Keratinocyte (primary cell): Measurements from ENCODE around the gene COL11A2. TPM values are rescaled to one million over a fixed set of nuclear protein-coding genes. Genes with fewer than 3 reads are reported as not detected.

Source experiments
- DNase-seq: peaks from one replicate; pipeline ENCODE4 v3.0.0-alpha.2; 2011; ENCODE audit warnings: low read depth, missing footprints, low spot score
- FAIRE-seq: peaks from 2 replicates; lab custom pipeline; 2011; peaks lifted over from hg19 to GRCh38; lab: Jason Lieb, UNC
- H2AFZ ChIP-seq: 2 replicates; pipeline ENCODE4 v1.6.0; 2012; ENCODE audit warnings: low read length, control low read depth, inconsistent platforms; ENCODE audit not compliant: control insufficient read depth
- H3K27ac ChIP-seq: 2 replicates; pipeline ENCODE4 v1.5.1; 2011; ENCODE audit warnings: low read length; ENCODE audit not compliant: control insufficient read depth, insufficient read depth
- H3K27me3 ChIP-seq: 3 replicates; pipeline ENCODE4 v1.6.0; 2011; ENCODE audit warnings: low read length; ENCODE audit not compliant: control insufficient read depth, insufficient read depth; ENCODE audit errors: extremely low read depth
- H3K36me3 ChIP-seq, 2 experiments: 2 replicates in 1 of 2; 3 replicates in 1 of 2; pipeline ENCODE4 v1.5.1; 2011; ENCODE audit warnings: low read length in 2 of 2, mild to moderate bottlenecking in 1 of 2; ENCODE audit not compliant: control insufficient read depth in 2 of 2, insufficient read depth in 2 of 2; ENCODE audit errors: extremely low read depth in 1 of 2
- H3K4me1 ChIP-seq: 3 replicates; pipeline ENCODE4 v1.5.1; 2011; ENCODE audit warnings: low read length; ENCODE audit not compliant: control insufficient read depth, insufficient read depth; ENCODE audit errors: extremely low read depth
- H3K4me2 ChIP-seq: 3 replicates; pipeline ENCODE4 v1.6.0; 2011; ENCODE audit warnings: low read depth, low read length; ENCODE audit not compliant: control insufficient read depth, insufficient read depth; ENCODE audit errors: extremely low read depth
- H3K4me3 ChIP-seq, 3 experiments: fragments of 200-600 bp in 1 of 3; sonication (generic) in 1 of 3; 2 replicates in 2 of 3; 3 replicates in 1 of 3; pipeline ENCODE4 v1.5.1; 2011 to 2016; ENCODE audit warnings: low read length in 3 of 3, mild to moderate bottlenecking in 3 of 3, control low read depth in 2 of 3, inconsistent platforms in 1 of 3, low read depth in 1 of 3, mixed read lengths in 1 of 3, mixed run types in 1 of 3, moderate library complexity in 1 of 3; ENCODE audit not compliant: control insufficient read depth in 2 of 3, insufficient read depth in 2 of 3; ENCODE audit errors: extremely low read depth in 1 of 3
- H3K79me2 ChIP-seq: 2 replicates; pipeline ENCODE4 v1.6.0; 2012; ENCODE audit warnings: low read length; ENCODE audit not compliant: control insufficient read depth, insufficient read depth
- H3K9ac ChIP-seq: 3 replicates; pipeline ENCODE4 v1.6.0; 2011; ENCODE audit warnings: low read length; ENCODE audit not compliant: control insufficient read depth, insufficient read depth; ENCODE audit errors: extremely low read depth
- H3K9me1 ChIP-seq: 3 replicates; pipeline ENCODE4 v1.6.0; 2011; ENCODE audit warnings: low read length; ENCODE audit not compliant: control insufficient read depth, insufficient read depth; ENCODE audit errors: extremely low read depth
- H3K9me3 ChIP-seq: 2 replicates; pipeline ENCODE4 v1.5.1; 2012; ENCODE audit warnings: low read depth, low read length; ENCODE audit not compliant: control insufficient read depth
- H4K20me1 ChIP-seq: 3 replicates; pipeline ENCODE4 v1.6.0; 2011; ENCODE audit warnings: low read length; ENCODE audit not compliant: control insufficient read depth, insufficient read depth; ENCODE audit errors: extremely low read depth
- CTCF ChIP-seq, 3 experiments: IDR thresholded peaks in 1 of 3; conservative IDR thresholded peaks in 1 of 3; optimal IDR thresholded peaks in 1 of 3; 2 replicates in 2 of 3; 3 replicates in 1 of 3; pipeline versions ENCODE3 to v1.5.1; 2011; ENCODE audit warnings: low read length in 3 of 3, mild to moderate bottlenecking in 3 of 3, moderate library complexity in 2 of 3, control low read depth in 1 of 3, inconsistent platforms in 1 of 3; ENCODE audit not compliant: insufficient read depth in 2 of 3; ENCODE audit errors: extremely low read depth in 1 of 3
- EZH2 ChIP-seq: IDR thresholded peaks from one replicate; pipeline ENCODE4 v1.6.1; 2012; ENCODE audit warnings: inconsistent platforms, mild to moderate bottlenecking, low read length, moderate library complexity
- dilution Hi-C: fragments of 300-500 bp; cut with MboI; formaldehyde crosslinking; loops from one replicate; pipeline ENCODE4 v1.7.0; 2020; ENCODE audit warnings: low sequenced_read_pairs; ENCODE audit not compliant: extremely low pct_ligation_motif_present
- polyA plus RNA-seq, 5 experiments: library from polyadenylated mRNA; depleted of rRNA in 3 of 5; stranded (reverse) in 3 of 5; stranded (forward) in 1 of 5; unstranded in 1 of 5; fragments of >200 nt; gene quantifications; 1 replicate in 1 of 5; 2 replicates in 3 of 5; 3 replicates in 1 of 5; pipeline versions ENCODE4 v1.2.1 to v1.2.3, GENCODE V29; 2011 to 2012; ENCODE audit warnings: missing spikeins in 2 of 5, low read depth in 1 of 5, low replicate concordance in 1 of 5

The COL11A2 gene
- polyA plus RNA-seq, 1 donor (not counting 4 experiments of a cell fraction or from before 2014, with no cell fraction given) = 0.08 TPM

DNA sequence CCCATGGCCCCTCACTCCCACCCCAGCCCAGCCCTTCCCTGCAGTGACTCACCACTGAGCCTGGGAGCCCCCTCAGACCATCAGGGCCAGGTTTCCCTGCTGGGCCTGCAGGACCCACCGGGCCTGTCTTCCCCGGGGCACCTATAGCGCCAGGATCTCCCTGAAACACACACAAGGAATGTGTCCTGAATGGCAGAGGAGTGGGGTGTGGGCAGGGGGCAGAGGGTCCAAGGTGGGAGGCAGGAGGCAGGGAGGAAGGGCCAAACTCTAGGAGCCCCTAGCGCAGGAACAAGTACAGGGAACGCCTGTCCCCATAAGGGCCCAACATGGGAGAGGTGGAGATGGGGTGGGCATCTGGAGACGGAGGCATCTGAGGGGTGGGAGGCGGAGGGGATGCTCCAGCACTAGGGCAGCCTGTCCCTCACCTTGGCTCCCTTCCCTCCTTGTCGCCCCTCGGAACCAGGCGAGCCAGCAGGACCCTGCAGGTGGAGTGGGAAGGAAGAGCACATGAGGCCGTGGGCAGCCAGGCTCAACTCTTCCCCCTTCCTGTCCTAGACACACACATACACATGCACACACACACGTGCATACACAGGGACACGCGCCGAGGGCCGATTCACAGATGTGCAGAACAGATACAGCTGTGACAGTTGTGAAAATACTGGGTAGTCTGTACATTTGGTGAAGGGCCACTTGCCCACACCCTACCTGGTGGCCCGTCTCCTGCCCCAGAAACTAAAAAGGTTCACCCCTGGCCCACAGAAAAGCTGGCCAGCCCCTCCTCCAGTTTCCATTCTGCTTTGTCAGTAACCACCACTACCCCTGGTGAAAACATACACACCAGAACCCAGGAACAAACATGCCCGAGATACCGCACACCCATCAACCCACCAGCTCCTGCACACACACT, 24.6 kb downstream of the COL11A2 start:
- Histone ChIP-seq H3K9ac (no peak overlapping the region), H3K36me3 (no peaks in the 10 kb centered on the region), H3K79me2 (no peaks in the 10 kb centered on the region), H3K4me2 (no peak overlapping the region), H3K4me3 (no peak overlapping the region), H3K9me3 (no peaks in the 10 kb centered on the region), H3K9me1 (no peaks in the 10 kb centered on the region), H4K20me1 (no peaks in the 10 kb centered on the region), H2AFZ (no peak overlapping the region), H3K4me1 (peaks cover 1% of the 10 kb centered on the region), H3K27me3 (peaks cover 7% of the 10 kb centered on the region), H3K27ac (no peak overlapping the region)
- dilution Hi-C loops = no loop called here
- FAIRE-seq (no peak), DNase-seq (no peak)
- TF ChIP-seq CTCF (optimal IDR thresholded peaks at IDR 0.05 in 1 of 3, IDR thresholded peaks at IDR 0.05 in 1 of 3, conservative IDR thresholded peaks at IDR 0.05 in 1 of 3; ENCODE audit: extremely low read depth in 1 of 3, insufficient read depth in 2 of 3, low read length in 3 of 3) (no peak), EZH2 (no peak)

DNA sequence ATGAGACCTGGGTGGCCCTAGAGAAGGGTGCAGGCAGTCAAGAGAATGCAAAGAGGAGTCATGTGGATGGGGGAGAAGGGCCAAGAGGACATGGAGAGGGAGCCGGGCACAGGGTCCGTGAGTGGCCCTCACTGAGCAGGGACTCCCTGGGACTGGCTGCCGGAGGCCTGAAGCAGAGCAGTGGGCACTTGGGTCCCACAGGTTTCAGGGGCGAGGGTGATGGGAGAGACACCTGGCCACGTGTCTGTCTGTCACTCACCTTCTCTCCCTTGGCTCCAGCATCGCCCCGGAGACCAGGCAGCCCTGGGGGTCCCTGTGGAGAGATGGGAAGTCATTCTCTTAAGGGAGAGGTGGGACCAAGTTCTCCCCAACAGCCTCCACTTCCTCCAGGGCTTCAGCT, 25.5 kb downstream of the COL11A2 start:
- Histone ChIP-seq H4K20me1 (no peaks in the 10 kb centered on the region), H3K27me3 (peaks cover 7% of the 10 kb centered on the region), H3K9me3 (no peaks in the 10 kb centered on the region), H3K9me1 (no peaks in the 10 kb centered on the region), H3K9ac (no peak overlapping the region), H3K79me2 (no peaks in the 10 kb centered on the region), H3K4me2 (no peak overlapping the region), H3K4me1 (peaks cover 10% of the 10 kb centered on the region), H3K36me3 (no peaks in the 10 kb centered on the region), H2AFZ (no peak overlapping the region), H3K27ac (no peak overlapping the region), H3K4me3 (no peak overlapping the region)
- DNase-seq (no peak), FAIRE-seq (no peak)
- dilution Hi-C loops = no loop called here
- no peak for TF ChIP-seq EZH2
- TF ChIP-seq CTCF (optimal IDR thresholded peaks at IDR 0.05 in 1 of 3, IDR thresholded peaks at IDR 0.05 in 1 of 3, conservative IDR thresholded peaks at IDR 0.05 in 1 of 3; ENCODE audit: extremely low read depth in 1 of 3, insufficient read depth in 2 of 3, low read length in 3 of 3) = no peak
